Measurements from ENCODE around the gene SUSD4.

DNA sequence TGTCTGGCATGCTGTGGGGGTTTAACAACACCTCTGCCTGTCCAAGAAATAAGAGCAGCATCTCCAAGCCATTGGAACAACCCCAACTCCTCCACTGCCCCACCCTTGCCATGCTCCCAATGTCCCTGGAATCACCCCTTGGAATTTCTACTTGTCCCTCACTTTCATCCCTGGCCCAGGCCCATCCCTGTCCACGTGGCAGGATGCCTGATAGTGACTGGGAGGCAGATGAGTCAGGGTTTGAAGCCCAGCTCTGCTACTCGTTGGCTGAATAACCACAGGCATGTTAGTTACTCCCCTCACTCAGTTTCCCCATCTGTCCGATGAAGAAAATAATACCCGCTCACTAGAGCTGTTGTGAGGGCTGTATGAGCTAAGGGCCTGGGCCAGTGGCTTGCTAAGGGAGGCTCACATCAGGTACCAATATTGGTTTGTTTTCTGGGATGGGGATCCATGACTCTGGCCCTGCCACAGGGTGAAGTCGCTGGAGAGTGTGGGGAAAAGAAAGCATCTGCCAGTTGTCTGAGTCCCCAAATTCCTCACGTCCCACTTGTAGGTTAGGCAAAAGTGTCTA is 121.5 kb downstream of the SUSD4 start:
- TF ChIP-seq, protein P1, sequence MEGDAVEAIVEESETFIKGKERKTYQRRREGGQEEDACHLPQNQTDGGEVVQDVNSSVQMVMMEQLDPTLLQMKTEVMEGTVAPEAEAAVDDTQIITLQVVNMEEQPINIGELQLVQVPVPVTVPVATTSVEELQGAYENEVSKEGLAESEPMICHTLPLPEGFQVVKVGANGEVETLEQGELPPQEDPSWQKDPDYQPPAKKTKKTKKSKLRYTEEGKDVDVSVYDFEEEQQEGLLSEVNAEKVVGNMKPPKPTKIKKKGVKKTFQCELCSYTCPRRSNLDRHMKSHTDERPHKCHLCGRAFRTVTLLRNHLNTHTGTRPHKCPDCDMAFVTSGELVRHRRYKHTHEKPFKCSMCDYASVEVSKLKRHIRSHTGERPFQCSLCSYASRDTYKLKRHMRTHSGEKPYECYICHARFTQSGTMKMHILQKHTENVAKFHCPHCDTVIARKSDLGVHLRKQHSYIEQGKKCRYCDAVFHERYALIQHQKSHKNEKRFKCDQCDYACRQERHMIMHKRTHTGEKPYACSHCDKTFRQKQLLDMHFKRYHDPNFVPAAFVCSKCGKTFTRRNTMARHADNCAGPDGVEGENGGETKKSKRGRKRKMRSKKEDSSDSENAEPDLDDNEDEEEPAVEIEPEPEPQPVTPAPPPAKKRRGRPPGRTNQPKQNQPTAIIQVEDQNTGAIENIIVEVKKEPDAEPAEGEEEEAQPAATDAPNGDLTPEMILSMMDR (IDR thresholded peaks at IDR 0.05), result no peak
- no peak for TF ChIP-seq POLR2A (IDR thresholded peaks at IDR 0.05)
